ENCODE data around the gene PLXNB3.

Gene PLXNB3

DNA sequence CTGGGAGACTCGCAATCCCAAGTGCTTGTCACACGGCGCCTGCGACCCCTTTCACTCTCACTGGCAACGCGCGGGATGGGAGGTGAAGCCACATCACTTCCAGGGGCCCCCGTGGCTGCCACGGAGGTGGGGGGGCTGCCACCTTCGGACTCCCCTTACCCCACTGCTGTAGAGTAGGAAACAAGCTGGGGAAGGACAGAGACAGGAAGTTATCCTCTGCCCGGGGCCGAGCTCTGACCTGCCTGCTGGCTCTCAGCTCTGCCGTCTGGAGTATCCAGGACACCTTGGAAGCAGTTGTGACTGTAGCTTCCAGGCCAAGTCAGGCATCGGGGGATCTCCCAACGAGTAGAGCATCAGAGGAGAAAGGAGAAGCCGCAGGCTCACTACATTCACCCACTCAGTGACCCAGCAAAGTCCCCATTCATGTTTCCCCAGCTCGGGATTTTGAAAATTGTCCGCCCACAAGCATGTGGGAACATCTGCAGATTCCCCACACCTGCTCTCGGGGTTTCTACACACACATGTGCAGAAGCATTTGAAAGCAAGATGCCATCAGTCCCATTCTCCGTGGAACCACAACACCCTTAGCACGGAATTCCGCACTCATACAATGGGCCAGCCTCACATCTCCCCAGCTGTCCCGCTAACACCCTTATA lies 55.5 kb downstream of the PLXNB3 start:
- no peak for DNase-seq

DNA sequence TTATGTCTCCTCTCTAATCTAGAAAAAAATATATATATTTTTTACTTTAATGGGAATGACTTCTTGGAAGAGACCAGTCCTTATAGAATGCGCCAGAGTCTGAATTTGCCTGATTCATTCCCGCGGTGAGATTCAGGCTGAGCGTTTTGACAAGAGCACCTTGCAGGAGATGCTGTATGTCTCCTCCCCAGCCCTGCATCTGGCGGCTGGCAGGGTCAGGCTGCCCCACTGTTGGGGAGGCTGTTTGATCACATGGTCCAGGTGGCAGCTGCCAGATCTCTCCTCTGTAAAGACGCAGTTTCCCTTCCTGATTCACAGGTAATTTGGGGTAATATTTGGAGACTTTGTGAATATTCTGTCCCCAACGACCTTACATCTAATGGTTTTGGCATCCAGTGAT lies 56.6 kb downstream of the PLXNB3 start:
- no peak for DNase-seq

- DNase-seq, result no peak
These were observed 57.0 kb downstream of the PLXNB3 start for GRCh38 chrX:153821066-153821465.

DNA sequence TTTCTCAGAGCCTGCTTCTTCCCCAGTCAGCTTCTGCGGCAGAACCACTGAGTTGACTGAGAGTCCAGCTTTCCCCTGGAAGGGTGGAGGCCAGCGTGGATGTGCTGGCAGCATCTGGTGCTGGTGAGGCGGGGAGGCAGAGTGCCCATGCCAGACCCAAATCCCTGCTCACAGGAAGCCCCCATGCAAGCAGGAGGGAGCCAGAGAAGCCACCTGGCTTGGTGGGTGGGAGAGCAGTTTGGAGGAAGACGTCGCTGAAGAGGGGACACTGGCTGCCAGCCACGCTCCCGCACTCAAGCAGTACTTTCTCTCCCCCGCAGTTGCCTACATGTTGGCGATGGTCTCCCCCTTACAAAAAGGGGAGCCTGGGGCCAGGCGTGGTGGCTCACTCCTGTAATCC lies 60.3 kb downstream of the PLXNB3 start:
- no peak for DNase-seq

GRCh38 chrX:153825042-153825441 lies 61.0 kb downstream of the PLXNB3 start:
- no peak for DNase-seq
